ENCODE measurements around the gene PSMB4.
"Not testable (repeated sequence)": the region's sequence is repeated elsewhere in the genome, so short reads cannot be mapped to it uniquely, and the experiment has no call there.

PSMB4 gene

GRCh38 chr1:151390221-151391078 lies 8.9 kb upstream of the PSMB4 start:
- not testable (repeated sequence) for DNase-seq

- DNase-seq = no peak
These were observed 8.3 kb upstream of the PSMB4 start for GRCh38 chr1:151391079-151391563.

DNA sequence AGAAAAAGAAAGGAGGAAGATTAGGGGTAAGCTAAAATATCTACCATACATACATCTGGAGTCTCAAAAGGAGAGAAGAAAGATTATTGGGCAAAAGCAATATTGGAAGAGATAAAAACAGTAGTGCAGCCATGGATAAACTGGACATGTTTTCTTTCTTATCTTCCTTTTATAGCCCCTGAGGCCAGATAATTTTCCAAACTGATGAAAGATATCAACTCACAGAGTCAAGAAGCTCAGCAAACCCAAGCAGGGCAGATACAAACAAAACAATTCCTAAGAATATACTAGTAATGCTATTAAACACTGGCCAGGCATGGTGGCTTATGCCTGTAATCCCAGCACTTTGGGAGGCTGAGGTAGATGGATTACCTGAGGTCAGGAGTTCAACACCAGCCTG lies 5.8 kb upstream of the PSMB4 start:
- no peak for DNase-seq

DNA sequence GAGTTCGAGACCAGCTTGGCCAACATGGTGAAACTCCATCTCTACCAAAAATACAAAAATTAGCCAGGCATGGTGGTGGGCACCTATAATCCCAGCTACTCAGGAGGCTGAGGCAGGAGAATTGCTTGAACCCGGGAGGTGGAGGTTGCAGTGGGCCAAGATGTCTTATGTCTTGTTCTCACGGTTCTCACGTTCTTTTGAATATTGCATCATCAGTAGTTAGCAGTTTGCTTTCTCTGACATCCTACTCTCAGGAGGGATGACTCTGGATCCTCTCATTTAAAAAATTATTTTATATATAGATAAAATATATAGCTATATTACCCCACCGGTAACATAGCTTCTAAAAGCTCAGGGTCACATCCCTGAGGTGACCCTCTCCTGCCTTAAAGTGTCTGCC lies 3.1 kb upstream of the PSMB4 start:
- DNase-seq = not testable (repeated sequence)

DNA sequence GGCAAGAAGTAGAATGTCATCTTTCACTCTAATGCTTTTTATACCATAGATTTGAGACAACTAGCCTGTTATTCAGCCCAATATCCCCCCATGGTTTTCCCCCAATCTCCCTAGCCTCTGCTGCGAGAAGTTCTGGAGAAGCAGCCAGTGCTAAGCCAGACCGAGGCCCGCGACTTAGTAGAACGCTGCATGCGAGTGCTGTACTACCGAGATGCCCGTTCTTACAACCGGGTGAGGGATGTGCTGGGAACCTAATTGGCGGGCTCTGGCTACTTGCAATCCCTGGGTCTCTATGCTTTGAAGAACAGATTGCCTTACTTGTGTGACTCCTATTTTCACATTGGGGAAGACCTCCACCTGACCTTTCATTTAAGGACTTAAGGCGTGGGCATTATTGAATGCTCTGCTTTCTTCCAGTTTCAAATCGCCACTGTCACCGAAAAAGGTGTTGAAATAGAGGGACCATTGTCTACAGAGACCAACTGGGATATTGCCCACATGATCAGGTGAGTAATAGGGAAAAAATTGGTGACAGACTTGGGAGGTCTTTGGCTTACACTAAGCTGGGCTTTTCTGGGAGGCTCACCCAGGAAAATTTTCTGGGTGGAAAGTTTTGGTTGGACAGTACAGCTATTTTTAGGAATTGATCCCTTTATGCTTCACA lies 1.9 kb downstream of the PSMB4 start:
- DNase-seq = no peak

- DNase-seq = no peak
These were observed 2.5 kb downstream of the PSMB4 start for GRCh38 chr1:151401860-151402259.

GRCh38 chr1:151402764-151403163 lies 3.4 kb downstream of the PSMB4 start:
- DNase-seq = no peak

GRCh38 chr1:151403612-151404011 lies 4.2 kb downstream of the PSMB4 start:
- no peak for DNase-seq

- no peak for DNase-seq
These were observed 6.0 kb downstream of the PSMB4 start for GRCh38 chr1:151405187-151405951.

DNA sequence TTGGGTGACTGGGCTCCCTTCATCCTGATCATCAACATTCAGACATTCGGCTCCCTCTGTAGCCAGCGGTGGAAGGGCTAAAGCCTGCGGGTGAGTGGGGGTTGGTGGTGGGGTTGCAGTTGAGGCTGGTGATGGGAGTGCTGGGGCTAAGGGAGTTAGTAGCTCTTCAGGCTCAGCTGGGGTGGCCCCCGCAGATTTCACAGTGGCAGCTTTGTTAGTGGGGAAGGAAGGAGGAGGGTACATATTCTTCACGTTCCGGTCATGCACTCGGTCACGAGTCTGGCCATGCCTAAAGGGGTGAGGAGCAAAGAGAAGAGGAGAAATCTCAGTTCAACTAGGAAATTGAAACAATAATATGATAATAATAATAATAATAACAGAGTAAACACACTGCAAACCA lies 6.8 kb downstream of the PSMB4 start:
- no peak for DNase-seq

DNA sequence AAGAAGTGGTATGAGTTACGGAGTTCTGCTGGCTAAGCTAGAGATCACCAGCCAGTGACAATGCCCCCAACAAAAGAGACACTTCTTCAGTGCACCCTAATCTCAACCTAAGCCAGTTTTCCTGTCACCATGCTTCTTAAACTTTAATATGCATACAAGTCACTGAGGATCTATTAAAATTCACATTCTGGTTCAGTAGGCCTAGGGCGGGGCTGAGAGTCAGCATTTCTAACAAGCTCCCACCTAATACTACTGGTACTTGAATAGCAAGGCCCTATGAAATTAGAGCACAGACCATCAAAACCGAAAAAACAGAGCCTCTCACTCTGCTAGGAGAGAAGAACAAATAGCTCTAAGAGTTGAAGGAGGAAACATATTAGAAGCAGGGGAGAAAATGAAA lies 7.9 kb downstream of the PSMB4 start:
- no peak for DNase-seq

DNA sequence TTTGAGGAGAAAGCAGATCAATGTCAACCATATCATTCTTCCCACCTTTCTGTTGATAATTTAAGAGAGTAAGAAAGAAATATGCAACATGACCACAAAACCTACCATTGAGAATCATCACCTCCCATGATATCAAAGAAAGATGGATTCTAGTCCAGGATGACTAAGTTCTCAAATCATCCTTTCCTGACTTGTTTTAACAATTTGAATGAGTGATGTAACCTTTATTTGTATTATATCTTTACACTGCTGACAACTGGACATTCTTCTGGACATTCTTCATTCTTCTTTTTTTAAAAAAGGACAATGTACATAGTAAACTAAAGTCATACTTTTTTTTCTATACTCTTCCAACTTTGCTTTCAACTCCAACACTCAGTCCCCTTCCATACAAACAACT lies 9.5 kb downstream of the PSMB4 start:
- DNase-seq = no peak

DNA sequence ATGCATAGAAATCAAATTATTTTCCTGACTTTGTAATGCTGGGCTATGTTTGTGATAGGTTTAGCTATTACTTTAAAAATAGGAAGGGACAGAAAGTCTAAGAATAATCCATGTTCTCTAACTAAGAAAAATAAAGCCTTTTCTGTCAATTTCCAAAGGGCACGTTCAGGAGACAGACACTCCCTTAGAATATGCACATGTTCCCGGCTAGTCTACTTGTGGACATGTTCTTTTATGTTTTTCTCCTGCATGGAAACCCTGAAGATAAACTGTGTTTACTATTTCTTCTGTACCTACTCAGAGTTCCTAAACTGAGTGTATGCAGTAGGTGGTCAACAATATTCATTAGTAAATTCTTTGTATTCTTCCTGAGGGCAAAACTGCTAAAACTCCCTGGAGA lies 12.5 kb downstream of the PSMB4 start:
- DNase-seq = no peak

DNA sequence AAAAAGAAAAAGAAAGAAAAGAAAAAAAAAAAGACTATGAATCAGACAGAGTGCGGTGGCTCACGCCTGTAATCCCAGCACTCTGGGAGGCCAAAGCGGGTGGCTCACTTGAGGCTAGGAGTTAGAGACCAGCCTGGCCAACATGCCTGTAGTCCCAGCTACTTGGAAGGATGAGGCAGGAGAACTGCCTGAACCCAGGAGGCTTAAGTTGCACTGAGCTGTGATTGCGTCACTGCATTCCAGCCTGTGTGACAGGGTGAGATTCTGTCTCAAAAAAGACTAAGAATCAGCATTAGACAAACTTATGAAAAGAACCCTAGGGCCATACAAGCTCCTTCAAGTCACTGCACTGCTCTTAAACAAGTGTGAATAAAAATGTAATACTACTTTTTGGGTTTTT lies 16.9 kb downstream of the PSMB4 start:
- no peak for DNase-seq

DNA sequence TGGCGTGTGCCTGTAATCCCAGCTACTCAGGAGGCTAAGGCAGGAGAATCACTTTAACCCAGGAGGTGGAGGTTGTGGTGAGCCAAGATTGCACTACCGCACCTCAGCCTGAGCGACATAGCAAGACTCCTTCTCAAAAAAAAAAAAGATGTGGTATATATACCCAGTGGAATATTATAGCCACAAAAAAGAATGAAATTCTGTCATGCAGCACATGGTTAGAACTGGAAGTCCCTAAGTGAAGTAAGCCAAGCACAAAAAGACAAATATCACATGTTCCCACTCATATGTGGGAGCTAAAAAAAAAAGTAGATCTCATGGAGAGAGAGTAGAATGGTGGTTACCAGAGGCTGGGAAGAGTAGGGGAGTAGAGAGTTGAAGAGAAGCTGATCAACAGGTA lies 18.7 kb downstream of the PSMB4 start:
- no peak for DNase-seq

- no peak for DNase-seq
These were observed 20.4 kb downstream of the PSMB4 start for GRCh38 chr1:151419819-151420218.

DNA sequence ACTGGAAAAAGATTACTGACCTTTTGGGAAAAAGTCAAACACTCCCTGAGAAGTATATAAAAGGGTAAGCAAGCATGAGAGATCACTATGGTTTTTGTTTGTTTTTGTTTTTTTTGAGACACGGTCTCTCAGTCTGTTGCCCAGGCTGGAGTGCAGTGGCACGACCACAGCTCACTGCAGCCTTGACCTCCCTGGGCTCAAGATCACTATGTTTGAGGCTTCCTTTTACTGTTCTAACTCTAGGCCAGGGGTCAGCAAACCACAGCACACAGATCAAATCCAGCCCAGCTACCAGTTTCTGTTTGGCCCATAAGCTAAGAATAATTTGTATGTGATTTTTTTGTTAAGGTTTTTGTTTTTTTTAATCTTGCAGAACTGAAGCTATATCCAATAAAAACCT lies 25.7 kb downstream of the PSMB4 start:
- no peak for DNase-seq

DNA sequence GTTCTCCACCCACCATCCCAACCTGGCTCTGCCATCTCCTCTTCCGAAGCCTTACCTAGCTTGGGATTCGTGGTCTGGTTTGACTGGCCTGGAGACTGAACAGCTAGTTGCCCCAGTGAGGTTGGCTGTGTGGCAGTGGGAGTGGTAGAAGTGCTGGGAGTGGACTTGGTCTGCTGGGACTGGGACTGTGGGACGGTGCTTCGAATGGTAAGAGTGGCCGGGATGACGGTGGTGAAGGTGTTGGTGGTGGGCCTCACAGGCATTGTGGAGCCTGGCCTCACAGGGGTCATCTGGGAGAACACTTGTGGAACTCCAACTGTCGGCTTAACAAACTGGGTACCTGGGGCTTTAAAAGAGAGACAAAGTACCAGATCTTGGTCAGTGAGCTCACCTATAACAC lies 28.7 kb downstream of the PSMB4 start:
- DNase-seq = no peak

DNA sequence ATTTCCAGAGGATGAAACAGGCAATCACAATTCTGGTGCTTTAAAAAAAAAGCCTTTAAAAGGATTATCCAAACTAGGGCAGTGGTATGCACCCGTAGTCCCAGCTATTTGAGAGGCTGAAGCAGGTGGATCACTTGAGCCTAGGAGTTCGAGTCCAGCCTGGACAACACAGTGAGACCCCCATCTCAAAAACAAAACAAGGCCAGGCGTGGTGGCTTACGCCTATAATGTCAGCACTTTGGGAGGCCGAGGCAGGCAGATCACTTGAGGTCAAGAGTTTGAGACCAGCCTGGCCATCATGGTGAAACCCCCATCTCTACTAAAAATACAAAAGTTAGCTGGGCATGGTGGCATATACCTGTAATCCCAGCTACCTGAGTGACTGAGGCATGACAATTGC lies 34.5 kb downstream of the PSMB4 start:
- DNase-seq = not testable (repeated sequence)

- no peak for DNase-seq
These were observed 35.8 kb downstream of the PSMB4 start for GRCh38 chr1:151435174-151435573.

DNA sequence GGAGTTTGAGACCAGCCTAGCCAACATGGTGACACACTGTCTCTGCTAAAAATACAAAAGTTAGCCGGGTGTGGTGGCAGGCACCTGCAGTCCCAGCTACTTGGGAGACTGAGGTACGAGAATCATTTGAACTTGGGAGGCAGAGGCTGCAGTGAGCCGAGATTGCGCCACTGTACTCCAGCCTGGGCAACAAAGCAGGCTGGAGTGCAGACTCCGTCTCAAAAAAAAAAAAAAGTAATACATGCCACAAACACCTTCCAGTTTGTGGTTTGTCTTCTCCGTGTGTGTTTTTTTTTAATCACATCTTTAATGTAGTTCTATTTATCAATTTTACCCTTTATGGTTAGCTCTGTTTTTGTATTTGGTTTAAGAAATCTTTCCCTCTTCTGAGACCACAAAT lies 37.6 kb downstream of the PSMB4 start:
- no peak for DNase-seq

DNA sequence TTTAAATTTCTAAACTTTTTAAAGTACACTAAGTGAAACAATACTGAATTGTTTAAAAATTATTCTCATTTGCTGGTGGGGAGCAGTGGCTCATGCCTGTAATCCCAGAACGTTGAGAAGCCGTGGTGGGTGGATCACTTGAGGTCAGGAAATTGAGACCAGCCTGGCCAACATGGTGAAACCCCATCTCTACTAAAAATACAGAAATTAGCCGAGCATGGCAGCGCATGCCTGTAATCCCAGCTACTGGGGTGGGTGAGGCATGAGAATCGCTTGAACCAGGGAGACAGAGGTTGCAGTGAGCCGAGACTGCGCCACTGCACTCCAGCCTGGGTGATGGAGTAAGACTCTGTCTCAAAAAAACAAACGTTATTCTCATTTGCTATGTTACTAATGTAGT lies 38.0 kb downstream of the PSMB4 start:
- not testable (repeated sequence) for DNase-seq
